ENCODE results near the gene UQCRFS1.
A peak's percentile ranks its signal among the peaks of the same experiment; 100 is the strongest.
"Not testable (repeated sequence)": the region's sequence is repeated elsewhere in the genome, so short reads cannot be mapped to it uniquely, and the experiment has no call there.

The UQCRFS1 gene

GRCh38 chr19:29212648-29213573 is at the start of gene UQCRFS1:
Gene UQCRFS1, minus strand, starts transcription at chr19:29213151. Its CDS starts 33 bp downstream, at chr19:29213118.
- peak; percentile 87 for DNase-seq

- DNase-seq: no peak
These were observed 49.1 kb upstream of the UQCRFS1 start for GRCh38 chr19:29262085-29262484.

- no peak for DNase-seq
These were observed 47.7 kb upstream of the UQCRFS1 start for GRCh38 chr19:29260477-29261317.

GRCh38 chr19:29259867-29260281 is 46.9 kb upstream of the UQCRFS1 start:
- no peak for DNase-seq

GRCh38 chr19:29259153-29259552 is 46.2 kb upstream of the UQCRFS1 start:
- DNase-seq: no peak

GRCh38 chr19:29256516-29256915 is 43.6 kb upstream of the UQCRFS1 start:
- no peak for DNase-seq

- DNase-seq: no peak
These were observed 43.0 kb upstream of the UQCRFS1 start for GRCh38 chr19:29255912-29256311.

GRCh38 chr19:29255006-29255405 is 42.1 kb upstream of the UQCRFS1 start:
- no peak for DNase-seq

GRCh38 chr19:29249798-29250197 is 36.8 kb upstream of the UQCRFS1 start:
- not testable (repeated sequence) for DNase-seq

- no peak for DNase-seq
These were observed 35.4 kb upstream of the UQCRFS1 start for GRCh38 chr19:29248332-29248844.

- no peak for DNase-seq
These were observed 34.9 kb upstream of the UQCRFS1 start for GRCh38 chr19:29247872-29248271.

- no peak for DNase-seq
These were observed 34.5 kb upstream of the UQCRFS1 start for GRCh38 chr19:29247471-29247870.

- no peak for DNase-seq
These were observed 34.1 kb upstream of the UQCRFS1 start for GRCh38 chr19:29247051-29247450.

GRCh38 chr19:29245215-29245614 is 32.3 kb upstream of the UQCRFS1 start:
- DNase-seq: no peak

- DNase-seq: no peak
These were observed 28.4 kb upstream of the UQCRFS1 start for GRCh38 chr19:29241324-29241723.

- no peak for DNase-seq
These were observed 26.3 kb upstream of the UQCRFS1 start for GRCh38 chr19:29239213-29239776.

- no peak for DNase-seq
These were observed 20.6 kb upstream of the UQCRFS1 start for GRCh38 chr19:29233591-29233990.

- no peak for DNase-seq
These were observed 19.4 kb upstream of the UQCRFS1 start for GRCh38 chr19:29232315-29232852.

- DNase-seq: not testable (repeated sequence)
These were observed 18.4 kb upstream of the UQCRFS1 start for GRCh38 chr19:29231306-29231705.

- no peak for DNase-seq
These were observed 4.7 kb upstream of the UQCRFS1 start for GRCh38 chr19:29217616-29218015.

- no peak for DNase-seq
These were observed 3.1 kb upstream of the UQCRFS1 start for GRCh38 chr19:29216021-29216420.

- no peak for DNase-seq
These were observed 2.4 kb upstream of the UQCRFS1 start for GRCh38 chr19:29215322-29215845.

- no peak for DNase-seq
These were observed 1.5 kb upstream of the UQCRFS1 start for GRCh38 chr19:29214411-29214810.
